Suprapubic skin (tissue), 4 donors: ENCODE measurements around the gene GPR35.

Experiments
- CTCF ChIP-seq, 2 donors: fragments of 200-600 bp in 1 of 2; fragments of 450-650 bp in 1 of 2; sonication (generic) in 1 of 2; IDR thresholded peaks; one replicate each; pipeline ENCODE4 v1.5.1; 2016 to 2019; ENCODE audit warnings: antibody characterized with exemption in 2 of 2, mild to moderate bottlenecking in 1 of 2, moderate library complexity in 1 of 2
- EP300 ChIP-seq: sonication (generic); formaldehyde crosslinking; IDR thresholded peaks from one replicate; pipeline ENCODE4 v1.6.1; 2017; ENCODE audit warnings: antibody characterized with exemption
- POLR2AphosphoS5 ChIP-seq, 3 donors: sonication (generic); formaldehyde crosslinking; IDR thresholded peaks; one replicate each; pipeline ENCODE4 v1.6.1; 2017; ENCODE audit warnings: antibody characterized with exemption in 3 of 3

- TF ChIP-seq CTCF (IDR thresholded peaks at IDR 0.05) = no peak
- TF ChIP-seq POLR2AphosphoS5 (IDR thresholded peaks at IDR 0.05) = no peak
- TF ChIP-seq EP300 = no peak
These were observed 34.6 kb upstream of the GPR35 start for GRCh38 chr2:240590681-240591111.
